H1 (cell line): ENCODE results near the gene MAP2K7.

Experiments
- CEBPB ChIP-seq: IDR thresholded peaks from 2 replicates; pipeline ENCODE4 v1.6.1; 2012; ENCODE audit warnings: low read depth, low read length
- CTCF ChIP-seq, 3 experiments: IDR thresholded peaks; 1 replicate in 2 of 3; 2 replicates in 1 of 3; pipeline versions ENCODE4 v1.5.1 to v1.6.1; 2011; ENCODE audit warnings: low read length in 3 of 3, mild to moderate bottlenecking in 3 of 3, inconsistent platforms in 2 of 3, low read depth in 1 of 3, moderate library complexity in 1 of 3; ENCODE audit not compliant: insufficient read depth in 1 of 3; ENCODE audit errors: control extremely low read depth in 1 of 3
- MAX ChIP-seq: IDR thresholded peaks from 2 replicates; pipeline ENCODE4 v1.6.1; 2012; ENCODE audit warnings: inconsistent platforms
- POLR2A ChIP-seq, 2 experiments: IDR thresholded peaks; 1 replicate in 1 of 2; 2 replicates in 1 of 2; pipeline ENCODE4 v1.6.1; 2011; ENCODE audit warnings: low read depth in 2 of 2, low read length in 2 of 2, mild to moderate bottlenecking in 2 of 2; ENCODE audit errors: control extremely low read depth in 1 of 2
- TCF12 ChIP-seq: IDR thresholded peaks from 2 replicates; pipeline ENCODE4 v1.6.1; 2011; ENCODE audit warnings: low read depth, mild to moderate bottlenecking, low read length
- YY1 ChIP-seq: IDR thresholded peaks from 2 replicates; pipeline ENCODE4 v1.6.1; 2011; ENCODE audit warnings: low read depth, mild to moderate bottlenecking, low read length

- TF ChIP-seq TCF12 (0 out of 2 replicates have a peak, but pooled peaks have one; percentile 39), MAX (peak; percentile 71), CTCF (IDR thresholded peaks at IDR 0.05; ENCODE audit: control extremely low read depth in 1 of 3, insufficient read depth in 1 of 3, low read depth in 1 of 3, low read length in 3 of 3) (peak; percentile 80 to 86 (median 81)), YY1 (no peak), POLR2A (IDR thresholded peaks at IDR 0.05; ENCODE audit: control extremely low read depth in 1 of 2, low read depth in 2 of 2, low read length in 2 of 2) (peak in 1 of 2 experiments; percentile 15; a peak in 2 of 3 replicates), CEBPB (no peak)
These were observed 34.8 kb upstream of the MAP2K7 start for GRCh38 chr19:7868671-7869452.
